ENCODE results near the gene RALB.
A peak's percentile ranks its signal among the peaks of the same experiment; 100 is the strongest.

RALB gene, protein sequence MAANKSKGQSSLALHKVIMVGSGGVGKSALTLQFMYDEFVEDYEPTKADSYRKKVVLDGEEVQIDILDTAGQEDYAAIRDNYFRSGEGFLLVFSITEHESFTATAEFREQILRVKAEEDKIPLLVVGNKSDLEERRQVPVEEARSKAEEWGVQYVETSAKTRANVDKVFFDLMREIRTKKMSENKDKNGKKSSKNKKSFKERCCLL

DNA sequence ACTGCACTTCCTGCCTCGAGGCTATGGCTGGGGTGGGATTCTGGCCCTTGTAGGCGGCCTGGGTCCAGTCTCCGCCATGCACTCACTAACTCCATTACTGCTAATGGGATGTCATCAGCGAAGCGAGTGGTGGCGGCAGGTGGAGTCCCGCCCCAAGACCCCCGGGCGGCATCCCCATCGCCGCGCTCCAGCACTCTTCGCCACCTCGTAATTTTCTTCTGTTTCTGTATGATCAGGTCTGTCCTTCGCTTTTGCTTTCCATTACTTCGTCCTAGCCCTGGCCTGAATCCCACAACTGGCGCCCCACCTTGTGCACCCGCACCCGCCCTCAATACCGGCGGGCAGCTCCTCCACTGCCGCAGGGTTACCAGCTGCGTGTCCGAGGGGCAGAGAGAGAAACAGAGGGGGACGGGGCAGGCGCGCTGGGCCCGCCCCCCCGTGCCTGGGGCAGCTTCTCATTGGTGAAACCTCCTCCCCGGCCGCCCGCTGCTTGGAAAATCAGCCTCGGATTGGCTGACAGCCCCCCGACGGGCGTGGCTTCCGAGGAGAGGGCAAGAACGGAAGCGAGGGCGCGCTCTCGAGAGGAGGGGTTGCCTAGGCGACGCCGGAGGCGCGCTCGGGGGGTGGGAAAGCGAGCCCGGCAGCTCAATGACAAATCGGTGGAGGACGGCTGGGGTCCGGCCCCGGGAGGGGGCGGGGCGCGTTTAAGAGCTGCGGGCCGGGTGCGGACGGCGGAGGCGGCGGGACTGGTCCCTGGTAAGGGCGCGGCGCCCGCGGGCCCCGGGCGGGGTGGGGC is at the start of gene RALB:
TSS of gene RALB (plus strand) at position 628 of the 796 bp plus-strand sequence. CDS start 25,813 bp downstream, outside the sequence.
- DNase-seq (ENCODE audit: low spot score): peak; percentile 98

DNA sequence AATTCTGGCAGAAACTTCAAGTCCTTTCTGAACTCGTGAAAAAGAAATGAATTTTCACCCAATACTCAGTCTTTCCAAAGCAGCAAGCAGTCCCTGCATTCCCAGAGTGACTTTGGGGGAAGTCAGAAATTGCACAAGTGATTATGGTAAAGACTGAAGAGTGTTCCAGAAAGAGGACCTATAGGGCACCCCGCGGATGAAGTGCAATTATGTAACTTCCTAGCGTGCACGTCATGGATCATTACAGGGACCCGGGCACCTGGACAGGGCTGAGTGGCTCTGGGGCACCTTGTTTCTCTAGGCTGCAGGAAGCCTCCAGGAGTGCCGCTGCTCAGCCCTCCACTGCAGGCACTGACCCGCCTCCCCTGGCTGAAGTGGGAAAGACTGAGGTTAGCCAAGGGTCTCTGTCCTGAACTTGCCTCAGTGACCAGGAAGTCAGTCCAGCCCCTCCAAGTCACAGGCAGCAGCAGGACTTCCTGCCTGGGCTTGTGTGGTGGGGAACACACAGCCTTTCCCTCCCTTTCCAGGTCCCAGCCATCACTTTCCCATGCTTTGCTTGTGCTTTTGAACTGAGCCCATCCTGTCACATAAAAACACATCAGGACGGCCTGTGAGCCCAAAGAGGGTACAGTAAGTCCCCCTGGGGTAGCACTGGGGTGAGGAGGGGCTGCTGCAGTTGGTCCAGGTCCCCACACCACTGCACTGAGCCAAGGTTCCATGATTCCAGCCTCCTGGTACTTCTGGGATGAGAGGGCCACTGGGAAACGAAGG is 49.2 kb upstream of the RALB start:
- DNase-seq (ENCODE audit: low spot score): no peak

DNA sequence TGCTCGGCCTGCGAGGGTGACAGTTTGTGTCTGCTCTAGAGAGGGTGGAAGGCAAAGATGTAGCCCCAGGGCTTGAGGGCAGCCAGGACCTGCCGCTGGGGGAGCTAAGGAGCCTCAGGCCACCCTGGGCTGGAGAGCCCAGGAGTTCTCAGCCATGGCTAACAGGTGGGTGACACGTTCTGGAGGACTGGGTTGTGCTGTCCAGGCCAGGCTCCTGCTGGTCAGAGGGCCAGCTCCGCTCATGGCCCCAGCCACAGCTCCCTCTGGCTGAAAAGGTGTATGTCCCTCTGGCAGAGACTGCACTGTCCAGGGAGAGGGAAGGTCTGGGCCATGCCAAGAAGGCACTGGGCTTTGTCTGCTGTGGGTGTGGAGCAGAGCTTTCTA is 48.6 kb upstream of the RALB start:
- DNase-seq (ENCODE audit: low spot score): no peak

DNA sequence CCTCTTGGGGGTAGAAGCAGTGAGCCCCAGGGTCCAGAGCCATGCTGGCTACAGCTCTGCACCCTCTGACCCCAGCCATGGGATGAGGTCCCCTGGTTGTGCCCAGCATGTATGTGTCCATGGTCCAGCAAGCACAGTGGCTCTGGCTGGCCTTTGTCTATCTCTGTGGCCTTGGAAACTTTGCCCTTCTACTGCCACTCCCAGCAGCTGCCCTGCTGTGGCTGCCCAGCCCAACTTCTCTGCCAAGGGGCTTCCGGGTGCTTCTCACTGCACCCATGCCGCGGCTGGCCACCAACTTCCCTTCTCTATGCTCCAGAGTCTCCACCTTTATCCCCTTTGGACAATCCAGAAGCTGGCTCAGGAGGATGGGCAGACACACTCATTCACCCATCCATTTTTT is 48.2 kb upstream of the RALB start:
- no peak for DNase-seq (ENCODE audit: low spot score)

DNA sequence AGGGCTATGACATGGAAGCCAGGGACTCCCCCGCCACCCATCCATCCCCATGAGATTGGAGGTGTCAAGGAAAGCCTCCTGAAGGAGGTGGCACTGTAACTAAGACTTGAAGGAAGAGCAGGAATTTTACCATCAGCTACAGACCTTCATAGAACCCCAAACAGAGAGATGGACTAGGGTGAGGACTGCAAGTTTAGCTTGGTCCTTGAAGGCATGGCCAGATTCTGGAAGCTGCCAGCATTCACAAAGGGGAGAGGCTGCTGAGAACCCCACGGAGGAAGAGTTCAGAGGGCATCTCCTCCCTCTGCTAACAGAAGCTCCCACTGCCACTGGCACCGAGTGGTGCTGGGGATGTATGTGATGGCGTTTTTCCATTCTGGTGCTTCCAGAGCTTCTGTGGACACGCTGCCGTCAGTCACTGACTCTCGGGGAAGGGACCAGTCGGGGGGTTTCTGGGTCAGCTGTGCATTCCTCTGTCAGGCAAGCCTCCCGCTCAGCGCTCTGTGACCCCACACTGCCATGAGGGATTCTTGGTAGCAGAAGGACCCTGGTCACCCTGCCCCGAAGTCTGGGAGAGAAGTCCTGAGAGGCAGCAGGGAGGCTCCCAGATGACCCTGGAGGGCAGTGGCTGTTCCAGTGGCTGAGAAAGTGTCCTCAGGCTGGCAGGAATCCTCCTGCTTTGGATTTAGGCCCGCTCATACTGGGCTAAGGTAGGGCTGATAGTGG is 47.5 kb upstream of the RALB start:
- DNase-seq (ENCODE audit: low spot score): no peak

DNA sequence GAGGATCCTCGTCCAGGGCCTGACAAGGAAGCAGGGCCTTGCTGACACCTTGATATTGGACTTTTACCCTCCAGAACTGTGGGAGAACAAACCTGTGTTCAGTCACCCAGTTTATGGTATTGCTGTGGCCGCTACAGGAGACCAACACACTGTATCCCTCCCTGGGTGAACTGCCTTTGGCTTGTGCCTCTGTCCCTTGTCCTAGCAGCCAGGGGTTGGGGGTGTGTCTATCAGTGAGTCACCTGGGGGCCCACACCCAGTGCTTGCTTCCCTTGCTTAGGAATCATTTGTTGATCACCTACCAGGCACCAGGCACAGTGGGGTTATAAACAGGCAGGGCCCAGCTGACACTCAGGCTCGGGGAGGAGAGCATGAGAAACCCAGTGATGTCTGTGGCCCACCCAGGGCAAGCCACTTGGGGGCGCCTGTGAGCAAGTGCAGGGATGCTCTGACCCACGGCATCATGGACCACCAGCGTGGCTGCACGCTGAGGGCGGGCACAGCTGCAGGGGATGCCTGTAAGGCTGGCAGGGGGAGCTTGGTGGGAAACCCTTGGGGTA is 46.5 kb upstream of the RALB start:
- DNase-seq (ENCODE audit: low spot score): peak; percentile 11

DNA sequence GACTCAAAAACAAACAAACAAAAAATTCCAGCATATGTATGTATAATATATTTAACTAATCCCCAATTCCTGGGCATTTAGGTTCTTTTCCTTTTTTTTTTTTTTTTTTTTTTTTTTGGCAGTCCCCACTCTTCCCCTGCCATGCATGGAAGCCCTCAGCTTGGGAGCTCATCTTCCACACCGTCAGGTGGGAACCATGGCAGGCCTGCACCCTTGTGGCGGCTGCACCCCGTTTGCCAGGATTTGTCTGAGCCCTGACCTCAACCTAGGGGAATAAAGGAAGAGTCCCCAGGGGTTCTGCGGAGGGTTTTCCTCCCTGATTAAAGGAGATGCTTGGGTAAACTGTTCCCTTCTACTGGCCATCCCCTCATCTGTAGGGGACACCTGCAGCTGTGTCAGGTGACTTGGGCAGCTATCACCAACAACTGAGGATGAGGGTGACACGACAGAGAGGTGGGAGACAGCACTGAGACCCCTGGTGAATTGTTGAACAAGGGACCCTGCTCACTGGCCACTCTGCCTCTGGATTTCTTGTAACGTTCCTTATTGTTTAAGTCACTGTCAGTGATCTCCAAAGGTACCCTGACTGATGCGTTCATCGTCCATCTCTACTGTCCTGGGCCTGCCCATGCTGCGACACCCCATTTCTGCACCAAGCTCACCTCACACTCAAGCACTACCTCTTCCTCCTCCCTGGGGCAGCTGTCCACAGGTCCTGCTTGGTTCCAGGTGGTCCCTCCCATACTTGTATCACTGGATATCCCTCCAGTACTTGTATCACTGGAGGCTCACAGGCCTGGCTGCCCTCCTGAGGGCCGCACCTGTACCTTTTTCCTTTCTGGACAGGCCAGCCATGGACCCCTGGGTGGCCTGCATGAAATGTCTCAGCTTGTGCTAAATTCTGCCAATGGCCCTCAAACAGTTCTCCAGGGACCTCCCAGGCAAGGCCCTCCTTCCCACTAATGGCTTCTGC is 44.0 kb upstream of the RALB start:
- no peak for DNase-seq (ENCODE audit: low spot score)

DNA sequence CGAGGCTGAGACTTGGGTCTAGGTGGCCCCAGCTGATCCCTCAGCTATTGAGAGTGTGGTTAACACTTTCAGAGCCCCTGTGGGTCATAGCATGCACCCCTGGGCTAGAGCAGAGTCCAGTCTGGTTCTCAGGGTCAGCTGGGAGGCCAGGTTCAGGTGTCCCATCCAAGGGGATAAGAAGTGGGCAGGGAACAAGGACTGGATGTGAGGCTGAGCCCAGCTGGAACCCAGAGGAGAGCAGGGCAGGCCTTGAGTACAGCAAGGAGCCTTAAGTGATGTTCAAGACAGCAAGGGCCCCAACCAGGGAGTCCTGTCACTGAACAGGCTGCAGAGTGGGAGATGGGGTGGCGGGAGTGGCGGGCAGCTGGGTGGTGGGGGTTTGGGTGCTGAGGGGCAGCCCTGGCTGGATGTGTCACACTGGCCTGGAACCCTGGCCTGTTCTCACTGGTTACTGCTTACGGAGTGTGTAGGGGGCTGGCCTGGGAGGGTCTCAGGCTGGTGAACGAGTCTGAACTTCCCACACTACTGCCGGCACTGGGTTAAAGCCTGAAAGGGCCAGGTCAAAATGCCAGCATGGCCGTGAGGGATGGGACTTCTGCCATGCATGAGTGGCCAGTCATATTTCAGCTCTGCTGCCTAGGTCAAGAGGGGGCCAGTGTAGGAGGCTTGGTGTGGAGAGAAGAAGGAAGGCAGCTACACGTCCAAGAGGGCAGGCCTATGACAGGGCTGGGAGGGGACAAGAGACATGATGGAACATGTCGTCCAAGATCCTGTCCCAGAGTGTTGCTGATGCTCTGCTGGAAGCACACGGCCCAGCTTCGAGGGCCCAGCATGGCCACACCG is 43.0 kb upstream of the RALB start:
- no peak for DNase-seq (ENCODE audit: low spot score)

DNA sequence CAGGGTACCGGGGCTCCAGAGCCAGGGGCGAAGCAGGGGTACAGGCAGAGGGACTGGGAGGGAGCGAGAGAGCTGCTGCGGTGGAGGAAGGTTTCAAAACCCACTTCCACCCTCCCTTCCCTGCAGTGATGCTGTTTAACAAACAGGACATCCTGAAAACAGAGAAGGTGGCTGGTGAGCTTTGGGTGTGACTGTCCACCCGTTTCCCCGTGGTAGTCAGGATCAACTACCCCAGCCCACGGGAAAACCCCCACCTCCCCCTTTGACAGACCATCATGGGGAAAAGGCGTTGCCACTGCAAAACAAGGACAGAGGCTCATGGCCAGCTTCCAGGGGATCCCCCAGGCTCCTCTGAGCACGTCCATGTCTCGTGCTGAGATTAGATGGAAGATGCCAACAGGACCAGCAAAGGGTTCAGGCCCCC is 42.4 kb upstream of the RALB start:
- DNase-seq (ENCODE audit: low spot score): no peak

DNA sequence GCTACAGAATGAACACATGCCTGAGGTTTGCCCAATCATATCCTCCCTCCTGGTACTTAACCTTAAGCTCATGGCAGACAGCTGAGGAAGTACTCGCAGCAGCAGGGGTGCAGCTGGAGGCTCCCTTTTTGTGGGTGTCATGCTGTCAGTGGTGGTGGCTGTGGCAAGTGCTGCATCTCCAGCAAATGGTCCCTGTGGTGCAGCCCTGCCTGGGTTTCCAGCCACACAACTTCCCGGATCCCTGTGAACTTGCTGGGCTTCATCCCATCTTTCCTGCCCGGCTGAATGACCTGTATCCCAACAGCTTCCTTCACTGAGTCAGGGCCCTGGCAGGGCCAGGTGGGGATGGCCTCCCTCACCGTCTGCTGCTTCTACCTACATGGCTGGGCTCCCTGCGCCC is 34.5 kb upstream of the RALB start:
- no peak for DNase-seq (ENCODE audit: low spot score)

DNA sequence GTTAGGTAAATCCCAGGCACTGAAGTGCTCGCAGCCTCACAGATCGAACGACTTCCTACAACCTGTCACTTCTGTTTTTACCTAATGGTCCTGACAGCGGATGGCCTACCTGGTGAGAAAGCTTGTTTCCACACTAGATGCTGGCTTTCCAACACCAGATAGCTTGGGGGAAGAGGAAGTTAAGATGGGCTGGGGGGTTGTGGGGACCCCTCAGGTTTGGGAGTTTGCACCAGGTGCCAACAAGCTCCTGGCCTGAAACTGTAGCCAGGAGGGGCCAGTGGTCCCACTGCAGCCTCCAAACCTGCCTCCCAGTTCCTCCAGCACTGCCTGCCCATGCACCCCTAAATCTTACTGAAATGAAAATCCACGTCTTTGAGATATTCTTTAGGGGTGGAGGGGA is 33.4 kb upstream of the RALB start:
- no peak for DNase-seq (ENCODE audit: low spot score)

DNA sequence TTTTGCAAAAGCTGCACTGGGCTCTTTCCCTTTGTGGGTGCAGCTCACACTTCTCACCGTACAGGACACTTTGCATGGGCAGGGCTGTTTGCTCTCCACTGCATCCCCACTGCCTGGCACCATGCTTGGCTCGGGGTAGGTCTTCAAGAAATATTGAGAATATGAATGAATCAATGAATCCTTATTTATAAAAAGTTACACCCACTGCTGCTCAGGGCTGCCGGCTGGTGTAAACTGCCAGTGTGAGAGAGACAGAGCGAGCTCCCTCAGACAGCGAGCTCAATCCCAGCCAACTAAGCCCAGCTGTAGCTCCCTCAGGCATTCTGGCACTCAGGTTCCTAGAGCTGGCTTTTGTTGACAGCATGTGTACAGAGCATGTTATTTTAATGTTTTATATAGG is 32.9 kb upstream of the RALB start:
- DNase-seq (ENCODE audit: low spot score): no peak

DNA sequence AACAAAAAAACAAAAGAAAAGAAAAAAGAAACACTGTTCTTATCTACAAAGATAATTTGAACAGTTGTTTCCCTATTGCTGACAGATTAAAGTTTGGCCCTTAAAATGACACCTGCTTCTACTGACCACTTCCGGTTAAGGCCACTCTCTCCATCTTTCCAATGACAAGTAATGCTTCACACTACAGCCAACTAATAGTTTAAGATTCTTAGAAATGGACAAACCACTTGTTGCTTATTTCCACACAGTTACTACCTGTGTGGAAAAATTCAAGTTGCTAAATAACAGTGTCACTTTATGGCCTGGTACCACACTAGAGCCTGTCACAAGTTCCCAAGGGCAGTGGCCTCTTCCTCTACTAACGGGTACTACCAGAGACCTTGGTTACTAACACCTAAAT is 31.9 kb upstream of the RALB start:
- DNase-seq (ENCODE audit: low spot score): no peak

DNA sequence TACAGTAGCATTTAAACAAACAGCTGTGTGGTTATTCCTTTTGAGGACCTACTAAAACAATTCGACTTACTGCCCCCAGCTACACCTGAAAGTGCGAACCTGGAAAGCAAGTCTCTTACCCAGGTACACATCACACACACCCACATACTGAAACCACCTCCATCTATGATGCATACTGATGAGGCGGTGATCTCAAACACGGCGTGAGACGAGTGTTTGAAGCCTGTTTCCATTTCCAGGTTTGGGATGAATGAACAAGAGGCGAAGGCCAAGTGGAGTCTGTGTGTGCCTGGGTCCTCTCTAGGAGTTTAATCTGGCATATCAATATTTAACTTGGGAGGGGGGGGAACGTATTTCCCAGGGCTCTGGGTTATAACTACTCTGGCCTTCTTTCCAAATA is 31.0 kb upstream of the RALB start:
- no peak for DNase-seq (ENCODE audit: low spot score)

DNA sequence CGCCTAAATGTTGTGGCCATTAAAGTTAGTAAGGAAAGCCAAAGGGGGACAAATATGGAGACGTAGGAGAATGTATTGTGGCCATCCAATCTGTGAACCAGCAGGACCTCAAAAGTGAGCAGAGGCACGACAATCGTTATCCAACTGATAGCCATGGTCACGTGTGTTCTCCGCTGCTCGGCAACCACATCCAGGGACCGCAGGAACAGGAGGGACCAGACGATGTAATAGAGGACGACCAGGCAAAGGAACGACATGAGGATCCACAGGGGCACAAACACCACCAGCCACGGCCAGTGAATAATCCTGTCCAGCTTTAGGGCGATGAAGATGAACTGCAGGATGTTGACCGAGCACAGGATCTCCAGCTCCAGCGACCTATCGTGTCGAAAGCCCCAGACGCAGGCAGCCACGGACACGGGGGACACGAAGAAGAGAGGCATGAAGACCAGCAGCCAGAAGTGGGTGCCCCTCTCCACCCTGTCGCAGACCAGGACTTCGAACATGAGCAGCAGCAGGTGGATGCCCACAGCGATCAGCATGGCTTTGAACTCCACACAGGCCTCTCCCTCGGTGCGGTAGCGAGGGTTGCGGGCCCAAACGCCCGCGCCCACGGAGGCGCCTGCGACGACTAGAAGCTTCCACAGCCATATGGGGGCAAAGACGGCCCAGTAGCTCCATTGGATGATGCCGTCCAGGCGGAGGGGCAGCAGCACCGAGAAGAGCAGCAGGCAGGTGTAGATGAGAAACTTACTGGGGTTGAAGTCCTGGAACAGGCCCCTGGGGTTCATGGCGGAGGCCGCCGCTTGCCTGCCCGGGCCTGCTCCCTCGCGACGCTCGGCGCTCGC is 30.2 kb upstream of the RALB start:
- no peak for DNase-seq (ENCODE audit: low spot score)

DNA sequence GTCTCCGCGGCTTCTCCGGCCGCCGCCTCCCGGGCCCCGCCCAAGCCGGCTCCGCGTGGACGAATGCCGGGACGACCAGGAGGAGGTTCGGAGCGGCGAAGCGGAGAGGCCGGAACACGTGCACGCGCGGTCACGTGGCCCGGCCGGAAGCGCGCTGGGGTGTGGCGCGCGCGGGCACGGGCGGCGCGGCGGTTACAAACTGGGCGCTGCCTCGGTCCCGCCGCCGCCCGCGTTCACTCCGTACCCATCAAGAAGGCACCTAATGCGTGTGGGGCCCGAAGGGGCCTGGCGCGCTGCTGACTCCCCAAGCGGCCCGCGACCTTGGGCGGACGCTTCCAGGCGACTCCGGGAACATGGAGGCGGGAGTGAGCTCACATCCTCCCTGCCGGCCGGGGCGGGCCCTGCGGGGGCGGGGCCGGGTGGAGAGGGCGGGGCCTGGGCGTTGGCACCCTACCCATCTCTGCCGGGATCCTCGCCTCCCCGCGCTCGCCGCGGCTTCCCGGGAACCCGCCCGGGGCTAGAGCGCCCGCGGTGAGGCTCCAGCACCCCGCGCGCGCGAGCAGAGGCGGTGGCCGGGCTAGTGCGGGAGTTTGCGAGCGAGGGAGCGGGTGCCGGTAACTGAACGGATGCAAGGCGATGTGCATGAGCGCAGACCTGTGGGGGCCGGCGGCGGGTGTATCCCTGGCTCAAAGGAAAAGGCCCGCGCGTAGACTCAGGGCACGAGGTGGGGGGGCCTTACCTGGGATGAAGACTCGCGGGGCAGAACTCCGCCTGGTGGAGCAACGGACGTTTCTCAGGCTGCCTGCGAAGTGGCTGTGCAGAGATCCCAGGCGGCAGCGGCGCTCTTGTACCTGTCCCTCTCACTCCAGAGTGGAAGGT is 29.4 kb upstream of the RALB start, which contains the start of gene TMEM185B:
TSS of gene TMEM185B (minus strand) at position 367 of the 879 bp plus-strand sequence. CDS start 424 bp downstream, outside the sequence.
- DNase-seq (ENCODE audit: low spot score): peak; percentile 78

DNA sequence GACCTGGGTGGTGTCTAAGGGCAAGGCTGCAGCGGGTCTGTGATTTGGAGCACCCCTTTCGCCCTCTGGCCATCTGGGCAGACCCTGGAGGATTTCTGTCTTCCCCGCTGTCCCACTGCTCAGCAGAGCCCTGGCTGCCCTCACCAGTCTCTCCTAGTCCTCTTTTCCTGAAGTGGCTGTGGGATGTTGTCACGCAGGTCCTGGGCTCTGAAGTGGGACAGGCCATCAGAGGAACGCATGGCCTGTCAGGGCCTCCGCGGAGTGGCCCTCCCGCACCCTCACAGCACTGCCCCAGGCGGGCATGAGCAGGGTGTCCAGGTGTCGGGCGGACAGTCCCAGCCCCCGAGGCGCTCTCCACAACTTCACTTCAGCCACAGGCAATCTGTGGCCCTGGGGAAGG is 28.4 kb upstream of the RALB start:
- DNase-seq (ENCODE audit: low spot score): no peak
